HepG2 (cell line): ENCODE results near the gene SMG5. TPM values are rescaled to one million over a fixed set of nuclear protein-coding genes. Genes with fewer than 3 reads are reported as not detected.

Experiments
- AGO1 ChIP-seq: fragments of 200-400 bp; formaldehyde crosslinking; IDR thresholded peaks from 2 replicates; pipeline ENCODE4 v1.6.1; 2017; ENCODE audit warnings: mild to moderate bottlenecking, low read depth, low read length, moderate library complexity; ENCODE audit not compliant: poor library complexity, severe bottlenecking
- ATF7-NPFF ChIP-seq: sonication (generic); formaldehyde crosslinking; IDR thresholded peaks from 2 replicates; pipeline ENCODE4 v1.8.1; 2023; ENCODE audit warnings: mild to moderate bottlenecking, low read depth, missing genetic modification reagents, moderate library complexity
- DR1 ChIP-seq: sonication (generic); formaldehyde crosslinking; IDR thresholded peaks from 2 replicates; pipeline ENCODE4 v1.8.0; 2021; ENCODE audit warnings: mild to moderate bottlenecking, missing genetic modification reagents, inconsistent platforms
- FOSL1 ChIP-seq: sonication (generic); formaldehyde crosslinking; IDR thresholded peaks from 2 replicates; pipeline ENCODE4 v1.9.0; 2021; ENCODE audit warnings: missing genetic modification reagents, borderline replicate concordance
- FOSL2 ChIP-seq: sonication (generic); formaldehyde crosslinking; IDR thresholded peaks from 2 replicates; pipeline ENCODE4 v1.4.0; 2020; ENCODE audit warnings: missing genetic modification reagents
- FOXJ3 ChIP-seq: sonication (generic); formaldehyde crosslinking; IDR thresholded peaks from 2 replicates; pipeline ENCODE4 v1.4.0; 2020; ENCODE audit warnings: missing genetic modification reagents, mild to moderate bottlenecking, borderline replicate concordance
- FOXK2 ChIP-seq: fragments of 450-650 bp; IDR thresholded peaks from 2 replicates; pipeline ENCODE4 v1.6.1; 2016
- GABPA ChIP-seq, 2 experiments: IDR thresholded peaks; 2 replicates each; pipeline ENCODE4 v1.6.1; 2011 to 2016; ENCODE audit warnings: low read depth in 2 of 2, low read length in 1 of 2, missing biosample characterization in 1 of 2, missing genetic modification characterization in 1 of 2
- GFI1 ChIP-seq: sonication (generic); formaldehyde crosslinking; IDR thresholded peaks from 2 replicates; pipeline ENCODE4 v1.5.0; 2020; ENCODE audit warnings: missing genetic modification reagents, mild to moderate bottlenecking, borderline replicate concordance
- HNF4G ChIP-seq, 2 experiments: sonication (generic) in 1 of 2; formaldehyde crosslinking in 1 of 2; IDR thresholded peaks; 2 replicates each; pipeline versions ENCODE4 v1.4.0 to v1.6.1; 2011 to 2020; ENCODE audit warnings: borderline replicate concordance in 2 of 2, low read depth in 2 of 2, mild to moderate bottlenecking in 2 of 2, low read length in 1 of 2, missing genetic modification reagents in 1 of 2, moderate library complexity in 1 of 2
- KMT2A ChIP-seq: sonication (generic); formaldehyde crosslinking; IDR thresholded peaks from 2 replicates; pipeline ENCODE4 v1.4.0; 2020; ENCODE audit warnings: missing genetic modification reagents
- MTA1 ChIP-seq: sonication (generic); formaldehyde crosslinking; IDR thresholded peaks from 2 replicates; pipeline ENCODE4 v1.4.0; 2020; ENCODE audit warnings: missing genetic modification reagents, mild to moderate bottlenecking, borderline replicate concordance
- SSRP1 ChIP-seq: IDR thresholded peaks from 2 replicates; pipeline ENCODE4 v1.6.1; 2016; ENCODE audit warnings: control low read depth
- TP53 ChIP-seq: sonication (generic); formaldehyde crosslinking; conservative IDR thresholded peaks from 2 replicates; pipeline ENCODE4 v1.4.0; 2020; ENCODE audit warnings: missing genetic modification reagents
- ZMAT3 ChIP-seq: sonication (generic); formaldehyde crosslinking; conservative IDR thresholded peaks from 2 replicates; pipeline ENCODE4 v1.7.0; 2021; ENCODE audit warnings: missing genetic modification reagents
- ZNF468 ChIP-seq: sonication (generic); formaldehyde crosslinking; IDR thresholded peaks from 2 replicates; pipeline ENCODE4 v1.8.0; 2022; ENCODE audit warnings: mild to moderate bottlenecking, moderate library complexity, missing genetic modification reagents
- ZNF562 ChIP-seq: sonication (generic); formaldehyde crosslinking; IDR thresholded peaks from 2 replicates; pipeline ENCODE4 v1.8.0; 2022; ENCODE audit warnings: missing genetic modification reagents, borderline replicate concordance
- ZNF629 ChIP-seq: sonication (generic); formaldehyde crosslinking; conservative IDR thresholded peaks from 2 replicates; pipeline ENCODE4 v1.5.0; 2020; ENCODE audit warnings: missing genetic modification reagents
- polyA plus RNA-seq, 8 experiments: library from polyadenylated mRNA; depleted of rRNA in 3 of 8; stranded (reverse) in 7 of 8; unstranded in 1 of 8; fragments of >200 nt; fragmentation: Illumina TruSeq in 4 of 8; extraction: Trizol in 4 of 8; gene quantifications; 2 replicates each; pipeline versions ENCODE4 v1.2.1 to v1.2.3, GENCODE V29; 2011 to 2016; ENCODE audit warnings: low read depth in 4 of 8, missing spikeins in 1 of 8, mixed read lengths in 1 of 8; ENCODE audit not compliant: insufficient read depth in 1 of 8
- total RNA-seq, 5 experiments: library from RNA; depleted of rRNA; stranded (reverse); fragments of >200 nt; fragmentation: Illumina TruSeq; extraction: Trizol; gene quantifications; 2 replicates each; pipeline ENCODE4 v1.2.3, GENCODE V29; 2016; ENCODE audit warnings: low read depth in 1 of 5
- TF ChIP-seq, protein P1 (sequence below): IDR thresholded peaks from 2 replicates; pipeline ENCODE4 v1.4.0; 2020; ENCODE audit warnings: mild to moderate bottlenecking, missing genetic modification reagents
- TF ChIP-seq, protein P2 (sequence below): sonication (generic); formaldehyde crosslinking; IDR thresholded peaks from 2 replicates; pipeline ENCODE4 v1.9.0; 2021; ENCODE audit warnings: missing genetic modification reagents, borderline replicate concordance

The SMG5 gene
- total and polyA plus RNA-seq, 2 of the 13 experiments (the other 11 are each of a cell fraction or from before 2014, with no cell fraction given): 50.5 to 84.0 TPM

DNA sequence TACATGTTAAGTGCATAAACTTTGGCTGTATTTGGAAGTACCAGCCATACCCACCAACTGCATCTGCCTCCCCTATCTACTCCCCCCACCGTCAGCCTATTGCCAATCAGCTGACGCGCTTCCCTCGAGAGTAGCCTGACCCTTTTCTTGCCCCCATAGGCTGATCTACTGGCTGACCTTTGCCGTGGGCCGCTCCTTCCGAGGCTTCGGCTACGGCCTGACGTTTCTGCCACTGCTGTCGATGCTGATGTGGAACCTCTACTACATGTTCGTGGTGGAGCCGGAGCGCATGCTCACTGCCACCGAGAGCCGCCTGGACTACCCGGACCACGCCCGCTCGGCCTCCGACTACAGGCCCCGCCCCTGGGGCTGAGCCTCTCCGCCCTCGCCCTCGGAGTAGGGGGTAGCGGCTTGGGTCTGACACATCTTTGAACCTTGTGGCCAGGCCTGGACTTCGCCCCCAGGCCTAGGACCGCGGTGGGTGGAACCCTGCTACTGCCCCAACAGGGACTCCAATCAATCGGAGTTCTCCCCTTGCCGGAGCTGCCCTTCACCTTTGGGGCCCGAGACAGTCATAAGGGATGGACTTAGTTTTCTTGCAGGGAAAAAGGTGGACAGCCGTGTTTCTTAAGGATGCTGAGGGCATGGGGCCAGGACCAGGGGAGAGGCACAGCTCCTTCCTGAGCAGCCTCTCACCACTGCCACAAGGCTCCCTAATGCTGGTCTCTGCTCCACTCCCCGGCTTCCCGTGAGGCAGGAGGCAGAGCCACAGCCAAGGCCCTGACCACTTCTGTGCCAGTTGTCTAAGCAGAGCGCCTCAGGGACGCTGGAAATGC lies 8.8 kb upstream of the SMG5 start (continued):
- TF ChIP-seq AGO1: peak; percentile 66
- no peak for TF ChIP-seq FOSL1 (CRISPR knock-in tag)
- TF ChIP-seq, protein P1, sequence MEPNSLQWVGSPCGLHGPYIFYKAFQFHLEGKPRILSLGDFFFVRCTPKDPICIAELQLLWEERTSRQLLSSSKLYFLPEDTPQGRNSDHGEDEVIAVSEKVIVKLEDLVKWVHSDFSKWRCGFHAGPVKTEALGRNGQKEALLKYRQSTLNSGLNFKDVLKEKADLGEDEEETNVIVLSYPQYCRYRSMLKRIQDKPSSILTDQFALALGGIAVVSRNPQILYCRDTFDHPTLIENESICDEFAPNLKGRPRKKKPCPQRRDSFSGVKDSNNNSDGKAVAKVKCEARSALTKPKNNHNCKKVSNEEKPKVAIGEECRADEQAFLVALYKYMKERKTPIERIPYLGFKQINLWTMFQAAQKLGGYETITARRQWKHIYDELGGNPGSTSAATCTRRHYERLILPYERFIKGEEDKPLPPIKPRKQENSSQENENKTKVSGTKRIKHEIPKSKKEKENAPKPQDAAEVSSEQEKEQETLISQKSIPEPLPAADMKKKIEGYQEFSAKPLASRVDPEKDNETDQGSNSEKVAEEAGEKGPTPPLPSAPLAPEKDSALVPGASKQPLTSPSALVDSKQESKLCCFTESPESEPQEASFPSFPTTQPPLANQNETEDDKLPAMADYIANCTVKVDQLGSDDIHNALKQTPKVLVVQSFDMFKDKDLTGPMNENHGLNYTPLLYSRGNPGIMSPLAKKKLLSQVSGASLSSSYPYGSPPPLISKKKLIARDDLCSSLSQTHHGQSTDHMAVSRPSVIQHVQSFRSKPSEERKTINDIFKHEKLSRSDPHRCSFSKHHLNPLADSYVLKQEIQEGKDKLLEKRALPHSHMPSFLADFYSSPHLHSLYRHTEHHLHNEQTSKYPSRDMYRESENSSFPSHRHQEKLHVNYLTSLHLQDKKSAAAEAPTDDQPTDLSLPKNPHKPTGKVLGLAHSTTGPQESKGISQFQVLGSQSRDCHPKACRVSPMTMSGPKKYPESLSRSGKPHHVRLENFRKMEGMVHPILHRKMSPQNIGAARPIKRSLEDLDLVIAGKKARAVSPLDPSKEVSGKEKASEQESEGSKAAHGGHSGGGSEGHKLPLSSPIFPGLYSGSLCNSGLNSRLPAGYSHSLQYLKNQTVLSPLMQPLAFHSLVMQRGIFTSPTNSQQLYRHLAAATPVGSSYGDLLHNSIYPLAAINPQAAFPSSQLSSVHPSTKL: peak; percentile 61
- TF ChIP-seq FOXK2: no peak; the same call in 1 of the 2 replicates
- TF ChIP-seq GABPA (IDR thresholded peaks at IDR 0.05; ENCODE audit: low read depth, low read length): no peak
- TF ChIP-seq GABPA (CRISPR knock-in tag; IDR thresholded peaks at IDR 0.05; ENCODE audit: low read depth): no peak; the same call in 1 of the 2 replicates
- TF ChIP-seq ATF7-NPFF (CRISPR knock-in tag): peak; percentile 44; the same call in 1 of the 2 replicates
- TF ChIP-seq MTA1 (CRISPR knock-in tag): peak; percentile 82
- TF ChIP-seq ZMAT3 (CRISPR knock-in tag): no peak
- peak; percentile 95 for TF ChIP-seq HNF4G (IDR thresholded peaks at IDR 0.05; ENCODE audit: borderline replicate concordance, low read depth, low read length)
- peak; percentile 95 for TF ChIP-seq HNF4G (CRISPR knock-in tag; IDR thresholded peaks at IDR 0.05; ENCODE audit: borderline replicate concordance, low read depth)
- TF ChIP-seq SSRP1: 0 out of 2 replicates have a peak, but pooled peaks have one; percentile 49
- peak; percentile 76 for TF ChIP-seq FOSL2
- TF ChIP-seq, protein P2, sequence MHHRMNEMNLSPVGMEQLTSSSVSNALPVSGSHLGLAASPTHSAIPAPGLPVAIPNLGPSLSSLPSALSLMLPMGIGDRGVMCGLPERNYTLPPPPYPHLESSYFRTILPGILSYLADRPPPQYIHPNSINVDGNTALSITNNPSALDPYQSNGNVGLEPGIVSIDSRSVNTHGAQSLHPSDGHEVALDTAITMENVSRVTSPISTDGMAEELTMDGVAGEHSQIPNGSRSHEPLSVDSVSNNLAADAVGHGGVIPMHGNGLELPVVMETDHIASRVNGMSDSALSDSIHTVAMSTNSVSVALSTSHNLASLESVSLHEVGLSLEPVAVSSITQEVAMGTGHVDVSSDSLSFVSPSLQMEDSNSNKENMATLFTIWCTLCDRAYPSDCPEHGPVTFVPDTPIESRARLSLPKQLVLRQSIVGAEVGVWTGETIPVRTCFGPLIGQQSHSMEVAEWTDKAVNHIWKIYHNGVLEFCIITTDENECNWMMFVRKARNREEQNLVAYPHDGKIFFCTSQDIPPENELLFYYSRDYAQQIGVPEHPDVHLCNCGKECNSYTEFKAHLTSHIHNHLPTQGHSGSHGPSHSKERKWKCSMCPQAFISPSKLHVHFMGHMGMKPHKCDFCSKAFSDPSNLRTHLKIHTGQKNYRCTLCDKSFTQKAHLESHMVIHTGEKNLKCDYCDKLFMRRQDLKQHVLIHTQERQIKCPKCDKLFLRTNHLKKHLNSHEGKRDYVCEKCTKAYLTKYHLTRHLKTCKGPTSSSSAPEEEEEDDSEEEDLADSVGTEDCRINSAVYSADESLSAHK (CRISPR knock-in tag): no peak
- TF ChIP-seq KMT2A: peak; percentile 26; the same call in 1 of the 2 replicates
- TF ChIP-seq FOXJ3 (CRISPR knock-in tag): peak; percentile 53; the same call in 1 of the 2 replicates
- 0 out of 2 replicates have a peak, but pooled peaks have one; percentile 11 for TF ChIP-seq ZNF629
- no peak for TF ChIP-seq ZNF468
- TF ChIP-seq TP53 (CRISPR knock-in tag): no peak
- no peak for TF ChIP-seq ZNF562 (CRISPR knock-in tag)
- peak; percentile 12; the same call in 1 of the 2 replicates for TF ChIP-seq GFI1
- peak; percentile 73; the same call in 1 of the 2 replicates for TF ChIP-seq DR1 (CRISPR knock-in tag)
